Gastrocnemius medialis (tissue), 4 donors: ENCODE data around the gene PID1.

Source experiments
- CTCF ChIP-seq, 5 experiments: fragments of 450-650 bp in 3 of 5; fragments of 200-600 bp in 2 of 5; sonication (generic) in 2 of 5; IDR thresholded peaks in 4 of 5; conservative IDR thresholded peaks in 1 of 5; 1 replicate in 4 of 5; 2 replicates in 1 of 5; pipeline ENCODE4 v1.5.1; 2016 to 2019; ENCODE audit warnings: antibody characterized with exemption in 5 of 5, mild to moderate bottlenecking in 3 of 5, moderate library complexity in 3 of 5
- POLR2A ChIP-seq, 2 donors: fragments of 450-650 bp; IDR thresholded peaks; one replicate each; pipeline ENCODE4 v1.6.1; 2017; ENCODE audit warnings: antibody characterized with exemption in 2 of 2, mild to moderate bottlenecking in 2 of 2, moderate library complexity in 2 of 2

- TF ChIP-seq CTCF (IDR thresholded peaks at IDR 0.05 in 4 of 5, conservative IDR thresholded peaks at IDR 0.05 in 1 of 5): no peak
- no peak for TF ChIP-seq POLR2A (IDR thresholded peaks at IDR 0.05)
These were observed 49.4 kb downstream of the PID1 start for GRCh38 chr2:229221641-229222040.
